Dermis blood vessel endothelial cell (primary cell): Measurements from ENCODE around the gene CRACDL. TPM values are rescaled to one million over a fixed set of nuclear protein-coding genes. Genes with fewer than 3 reads are reported as not detected.
A peak's percentile ranks its signal among the peaks of the same experiment; 100 is the strongest.

Experiments used
- DNase-seq: peaks from one replicate; pipeline ENCODE4 v3.0.0; 2010
- total RNA-seq: library from RNA; depleted of rRNA; stranded (reverse); fragments of >200 nt; gene quantifications from 2 replicates; pipeline ENCODE4 v1.2.3, GENCODE V29; 2014

CRACDL gene, protein sequence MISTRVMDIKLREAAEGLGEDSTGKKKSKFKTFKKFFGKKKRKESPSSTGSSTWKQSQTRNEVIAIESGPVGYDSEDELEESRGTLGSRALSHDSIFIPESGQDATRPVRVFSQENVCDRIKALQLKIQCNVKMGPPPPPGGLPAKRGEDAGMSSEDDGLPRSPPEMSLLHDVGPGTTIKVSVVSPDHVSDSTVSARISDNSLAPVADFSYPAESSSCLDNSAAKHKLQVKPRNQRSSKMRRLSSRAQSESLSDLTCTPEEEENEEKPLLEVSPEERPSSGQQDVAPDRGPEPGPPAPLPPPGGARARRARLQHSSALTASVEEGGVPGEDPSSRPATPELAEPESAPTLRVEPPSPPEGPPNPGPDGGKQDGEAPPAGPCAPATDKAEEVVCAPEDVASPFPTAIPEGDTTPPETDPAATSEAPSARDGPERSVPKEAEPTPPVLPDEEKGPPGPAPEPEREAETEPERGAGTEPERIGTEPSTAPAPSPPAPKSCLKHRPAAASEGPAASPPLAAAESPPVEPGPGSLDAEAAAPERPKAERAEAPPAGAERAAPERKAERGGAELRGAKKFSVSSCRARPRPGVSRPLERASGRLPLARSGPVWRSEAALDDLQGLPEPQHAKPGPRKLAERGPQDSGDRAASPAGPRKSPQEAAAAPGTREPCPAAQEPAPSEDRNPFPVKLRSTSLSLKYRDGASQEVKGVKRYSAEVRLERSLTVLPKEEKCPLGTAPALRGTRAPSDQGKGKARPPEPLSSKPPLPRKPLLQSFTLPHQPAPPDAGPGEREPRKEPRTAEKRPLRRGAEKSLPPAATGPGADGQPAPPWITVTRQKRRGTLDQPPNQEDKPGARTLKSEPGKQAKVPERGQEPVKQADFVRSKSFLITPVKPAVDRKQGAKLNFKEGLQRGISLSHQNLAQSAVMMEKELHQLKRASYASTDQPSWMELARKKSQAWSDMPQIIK
- 3.3 and 9.0 TPM in 2 replicates for total RNA-seq

GRCh38 chr2:98935777-98936352 lies at the start of gene CRACDL:
TSS of gene CRACDL (minus strand) at chr2:98936225. CDS start at chr2:98846800, 89,425 bp downstream.
- DNase-seq = peak; percentile 64

DNA sequence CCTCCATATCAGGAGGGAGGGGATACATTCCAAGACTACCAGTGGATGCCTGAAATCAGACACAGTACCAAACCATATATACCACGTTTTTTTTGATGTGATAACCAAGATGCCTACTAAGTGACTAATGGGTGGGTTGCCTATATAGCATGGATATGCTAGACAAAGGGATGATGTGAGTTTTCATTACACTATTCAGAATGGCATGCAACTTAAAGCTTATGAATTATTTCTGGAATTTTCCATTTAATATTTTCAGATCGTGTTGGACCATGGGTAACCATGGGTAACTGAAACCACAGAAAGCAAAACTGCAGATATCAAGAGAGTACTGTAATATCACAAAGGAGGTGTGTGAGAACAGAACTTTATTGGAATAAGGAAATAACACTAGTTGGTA lies 39.6 kb upstream of the CRACDL start:
- DNase-seq = no peak

DNA sequence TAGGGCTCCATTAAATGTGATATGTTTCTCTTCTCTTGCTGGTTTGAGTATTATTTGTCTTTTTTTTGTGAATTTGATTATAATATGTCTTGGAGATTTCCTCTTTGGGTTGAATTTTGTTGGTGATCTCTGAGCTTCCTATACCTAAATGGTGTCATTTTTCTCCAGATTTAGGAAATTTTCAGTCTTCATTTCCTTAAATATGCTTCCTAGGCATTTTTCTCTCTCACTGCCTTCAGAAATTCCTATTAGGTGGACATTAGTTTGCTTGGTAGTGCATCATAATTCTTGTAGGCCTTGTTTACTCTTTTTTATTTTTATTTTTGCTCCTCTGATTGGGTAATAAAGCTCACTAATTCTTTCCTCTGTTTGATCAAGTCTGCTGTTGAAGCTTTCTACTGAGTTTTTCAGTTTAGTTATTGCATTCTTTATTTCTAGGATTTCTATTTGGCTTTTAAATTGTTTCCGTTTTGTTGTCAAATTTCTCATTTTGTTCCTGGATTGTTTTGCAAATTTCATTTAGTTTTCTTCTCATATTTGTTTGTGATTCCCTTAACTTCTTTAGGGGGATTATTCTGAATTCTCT lies 36.6 kb upstream of the CRACDL start:
- DNase-seq = no peak

DNA sequence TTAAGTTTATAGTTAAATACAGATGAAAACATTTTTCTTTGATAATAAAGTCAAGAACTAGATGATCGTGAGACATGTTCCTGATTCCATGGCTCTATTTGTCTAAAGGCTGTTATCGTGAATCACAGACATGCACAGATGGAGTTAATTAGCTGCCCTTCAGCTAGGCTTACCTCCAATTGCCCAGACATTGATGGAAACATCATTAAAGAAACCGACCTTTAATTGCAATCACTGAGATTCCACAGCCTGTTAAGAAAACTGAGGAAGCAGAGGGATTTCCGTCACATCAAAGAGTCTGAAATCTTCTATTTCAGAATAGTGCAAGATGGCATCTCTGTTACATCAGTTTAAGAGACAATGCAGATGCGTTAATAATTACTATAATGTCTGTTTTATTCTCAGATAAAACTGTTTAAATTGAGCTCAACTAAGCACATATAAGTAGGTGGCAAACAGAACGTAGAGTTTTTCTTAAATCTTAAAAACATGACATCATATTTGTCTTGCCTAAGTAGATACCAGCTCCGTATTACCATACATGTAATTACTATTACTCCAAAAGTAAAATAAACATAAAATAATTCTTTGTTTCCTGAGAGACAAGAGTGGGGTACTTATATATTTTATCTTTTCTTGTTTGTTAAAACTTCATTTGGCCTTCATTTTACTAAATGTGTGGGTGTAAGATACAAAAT lies 23.9 kb upstream of the CRACDL start:
- DNase-seq = no peak

- no peak for DNase-seq
These were observed 16.9 kb upstream of the CRACDL start for GRCh38 chr2:98952966-98953365.

DNA sequence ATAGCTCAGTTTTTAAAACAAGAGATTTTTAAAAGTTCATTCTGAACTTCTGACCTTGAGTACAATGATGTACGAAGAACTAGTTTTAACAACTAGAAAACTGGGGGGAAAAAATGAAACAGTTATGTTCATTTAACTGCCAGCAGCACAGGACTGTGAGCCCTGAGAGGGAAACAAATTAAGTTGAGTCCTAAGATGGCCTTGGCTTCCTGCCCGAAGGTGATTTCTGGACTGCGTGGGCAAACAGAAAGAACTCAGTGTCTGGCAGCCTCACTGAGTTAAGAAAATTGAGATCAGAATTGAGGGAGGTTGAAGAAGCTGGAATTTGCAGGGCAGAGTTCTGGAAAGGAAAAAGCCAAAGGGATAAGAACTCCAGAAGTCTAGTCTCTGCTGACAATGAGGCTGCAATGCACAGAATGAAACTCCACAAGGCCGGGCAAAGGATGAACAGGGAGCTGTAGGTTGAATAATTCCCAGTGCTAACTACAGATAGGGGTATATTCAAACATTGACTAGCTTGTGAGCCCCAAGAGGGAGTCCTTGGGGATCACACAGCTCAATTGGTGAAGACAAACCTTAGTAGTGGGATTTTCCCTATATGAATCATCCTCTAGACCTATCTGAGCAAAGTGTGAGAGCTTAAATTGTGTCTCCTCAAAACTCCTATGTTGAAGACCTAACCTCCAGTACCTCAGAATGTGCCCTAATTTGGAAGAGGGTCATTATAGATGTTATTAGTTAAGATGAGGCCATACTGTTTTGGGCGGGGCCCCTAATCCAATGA lies 13.1 kb upstream of the CRACDL start:
- no peak for DNase-seq

- DNase-seq = no peak
These were observed 11.5 kb upstream of the CRACDL start for GRCh38 chr2:98947554-98947953.

DNA sequence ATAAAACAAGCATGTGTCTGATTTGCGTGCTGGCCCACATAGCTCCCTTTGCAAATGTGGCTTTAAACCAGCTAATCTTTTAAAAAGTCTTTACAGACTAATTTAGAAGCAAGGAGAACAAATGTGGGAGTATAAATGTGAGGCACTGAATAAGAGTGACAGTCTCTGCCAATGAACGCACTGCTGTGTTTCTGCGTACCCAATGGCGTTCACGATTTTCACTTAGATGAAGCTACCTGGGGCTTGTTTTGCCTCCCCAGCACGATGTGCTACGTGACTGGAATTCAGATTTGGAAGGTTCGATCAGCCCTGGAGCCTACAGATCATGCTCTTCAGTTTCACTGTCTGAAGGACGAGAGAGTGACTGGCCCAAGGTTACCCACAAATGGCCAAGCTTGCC lies 10.8 kb upstream of the CRACDL start:
- no peak for DNase-seq

GRCh38 chr2:98944775-98945174 lies 8.8 kb upstream of the CRACDL start:
- no peak for DNase-seq

DNA sequence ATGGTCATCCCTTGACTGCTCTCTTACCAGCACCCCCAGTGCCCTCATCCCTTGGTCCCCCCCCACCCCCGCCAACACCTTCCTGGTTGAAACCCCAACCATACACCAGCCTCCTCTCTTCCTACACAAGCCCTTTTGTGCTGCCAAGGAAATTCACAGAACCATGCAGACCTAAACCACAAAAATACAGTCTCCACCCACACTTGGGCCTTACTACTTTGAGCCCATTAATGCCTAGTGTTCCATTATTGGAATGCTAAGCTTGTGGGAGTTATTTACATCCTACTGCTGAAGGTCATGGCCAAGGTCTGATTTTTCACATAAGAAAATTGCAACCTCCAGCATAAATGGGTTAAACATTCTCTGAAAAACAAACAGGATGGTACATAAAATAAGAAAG lies 4.1 kb upstream of the CRACDL start:
- DNase-seq = no peak

- DNase-seq = no peak
These were observed 1.9 kb upstream of the CRACDL start for GRCh38 chr2:98937906-98938305.

GRCh38 chr2:98936353-98937351 lies 627 bp upstream of the CRACDL start:
- peak; percentile 69 for DNase-seq

- DNase-seq = peak; percentile 45
These were observed 784 bp downstream of the CRACDL start for GRCh38 chr2:98935111-98935770.

DNA sequence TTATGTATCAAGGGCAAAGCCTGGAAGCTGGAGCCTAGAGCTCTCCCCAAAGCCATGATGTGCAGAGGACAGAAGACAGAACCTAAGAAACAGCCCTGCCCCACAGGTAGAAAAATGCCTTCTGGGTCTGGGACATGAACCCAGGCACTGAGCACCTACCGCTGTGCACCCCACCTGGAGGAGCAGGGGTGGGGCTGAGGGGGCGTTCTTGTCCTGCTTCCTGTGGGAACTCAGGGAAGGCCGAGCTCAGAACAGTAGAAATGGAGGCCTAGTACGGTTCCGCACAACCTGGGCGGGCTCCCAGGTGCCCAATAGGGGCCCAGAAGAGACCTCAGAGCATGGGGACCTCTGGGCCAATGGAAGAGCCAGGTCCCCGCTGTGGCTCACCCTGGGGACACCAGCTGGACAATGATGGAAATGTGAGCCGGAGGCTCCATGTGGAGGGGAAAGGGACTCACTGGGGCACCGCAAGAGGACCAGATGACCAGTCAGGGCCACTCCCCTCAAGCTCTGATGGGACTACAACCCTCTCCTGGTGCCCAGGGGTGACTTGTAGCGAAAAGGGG lies 3.2 kb downstream of the CRACDL start:
- no peak for DNase-seq

GRCh38 chr2:98932164-98932563 lies 3.9 kb downstream of the CRACDL start:
- no peak for DNase-seq

- no peak for DNase-seq
These were observed 4.4 kb downstream of the CRACDL start for GRCh38 chr2:98931596-98931995.

DNA sequence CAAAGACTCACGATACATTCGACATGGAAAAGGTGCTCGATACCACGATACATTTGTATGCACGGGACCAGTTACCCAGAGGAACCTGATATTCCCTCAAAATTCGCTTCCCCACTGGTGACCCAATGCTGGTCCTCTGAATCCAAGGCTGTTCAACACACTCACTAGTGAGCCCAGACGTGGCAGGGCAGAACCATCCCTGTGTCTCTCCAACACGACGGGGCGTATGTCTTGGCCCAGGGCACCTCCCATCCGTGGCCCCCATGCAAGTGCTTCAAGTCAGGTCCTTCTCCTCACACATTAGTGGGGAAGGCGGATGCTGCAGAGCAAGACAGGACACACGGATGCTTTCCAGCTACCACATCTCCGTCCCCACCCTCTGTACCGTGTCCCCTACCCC lies 6.1 kb downstream of the CRACDL start:
- no peak for DNase-seq

DNA sequence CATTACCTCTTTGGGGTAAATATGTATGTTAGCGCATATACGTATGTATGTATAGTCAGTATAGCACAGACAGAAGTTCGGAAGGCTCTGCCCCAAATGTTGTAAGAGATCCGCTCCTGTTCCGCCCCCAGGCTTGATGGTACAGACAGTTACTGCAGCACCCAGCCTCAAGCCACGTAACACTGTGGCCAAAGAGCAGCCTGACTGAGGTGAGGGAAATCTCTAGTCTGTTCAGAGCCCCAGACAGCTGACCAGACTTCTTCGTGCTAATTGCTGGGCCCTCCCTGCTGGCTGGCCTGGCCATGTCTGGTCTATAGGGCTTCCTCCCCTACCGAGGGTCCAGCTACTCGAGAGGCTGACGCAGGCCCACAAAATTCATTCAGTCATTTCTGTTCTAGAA lies 7.8 kb downstream of the CRACDL start:
- DNase-seq = no peak

- DNase-seq = no peak
These were observed 9.0 kb downstream of the CRACDL start for GRCh38 chr2:98927027-98927426.
